22Rv1 (cell line): Measurements from ENCODE around the gene SRSF12.

ENCODE experiments used
- ZFX ChIP-seq: fragments of 450-650 bp; IDR thresholded peaks from 2 replicates; pipeline ENCODE4 v1.6.1; 2017; ENCODE audit warnings: antibody characterized with exemption, borderline replicate concordance
- TF ChIP-seq, protein P1 (sequence below): fragments of 450-650 bp; IDR thresholded peaks from 2 replicates; pipeline ENCODE4 v1.5.1; 2017; ENCODE audit warnings: mild to moderate bottlenecking

GRCh38 chr6:89098461-89098860, 19.4 kb downstream of the SRSF12 start:
- TF ChIP-seq, protein P1, sequence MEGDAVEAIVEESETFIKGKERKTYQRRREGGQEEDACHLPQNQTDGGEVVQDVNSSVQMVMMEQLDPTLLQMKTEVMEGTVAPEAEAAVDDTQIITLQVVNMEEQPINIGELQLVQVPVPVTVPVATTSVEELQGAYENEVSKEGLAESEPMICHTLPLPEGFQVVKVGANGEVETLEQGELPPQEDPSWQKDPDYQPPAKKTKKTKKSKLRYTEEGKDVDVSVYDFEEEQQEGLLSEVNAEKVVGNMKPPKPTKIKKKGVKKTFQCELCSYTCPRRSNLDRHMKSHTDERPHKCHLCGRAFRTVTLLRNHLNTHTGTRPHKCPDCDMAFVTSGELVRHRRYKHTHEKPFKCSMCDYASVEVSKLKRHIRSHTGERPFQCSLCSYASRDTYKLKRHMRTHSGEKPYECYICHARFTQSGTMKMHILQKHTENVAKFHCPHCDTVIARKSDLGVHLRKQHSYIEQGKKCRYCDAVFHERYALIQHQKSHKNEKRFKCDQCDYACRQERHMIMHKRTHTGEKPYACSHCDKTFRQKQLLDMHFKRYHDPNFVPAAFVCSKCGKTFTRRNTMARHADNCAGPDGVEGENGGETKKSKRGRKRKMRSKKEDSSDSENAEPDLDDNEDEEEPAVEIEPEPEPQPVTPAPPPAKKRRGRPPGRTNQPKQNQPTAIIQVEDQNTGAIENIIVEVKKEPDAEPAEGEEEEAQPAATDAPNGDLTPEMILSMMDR: no peak
- no peak for TF ChIP-seq ZFX
